ENCODE data around the gene OSCP1.

The OSCP1 gene

GRCh38 chr1:36382231-36382630 lies 68.0 kb downstream of the OSCP1 start:
- no peak overlapping the region for H3K9ac ChIP-seq (ENCODE audit: insufficient read length, low read depth)
- TF ChIP-seq SUZ12 (IDR thresholded peaks at IDR 0.05; ENCODE audit: extremely low read depth, insufficient read depth, insufficient read length) (no peak), ZNF274 (IDR thresholded peaks at IDR 0.05; ENCODE audit: low read depth, low read length) (no peak), YY1 (IDR thresholded peaks at IDR 0.05; ENCODE audit: insufficient read depth, insufficient read length) (no peak)
- H3K9me3 ChIP-seq (ENCODE audit: insufficient read depth, low read length): no peaks in the 10 kb centered on the region
- no peak overlapping the region for H3K4me3 ChIP-seq (ENCODE audit: insufficient read length, low read depth)
- peaks cover 27% of the 10 kb centered on the region for H3K36me3 ChIP-seq (ENCODE audit: insufficient read depth, insufficient read length, low read length)
- no peak for DNase-seq (ENCODE audit: low read depth, low spot score)
- peaks cover 17% of the 10 kb centered on the region for H3K4me1 ChIP-seq (ENCODE audit: insufficient read depth, insufficient read length)
- H3K27me3 ChIP-seq (ENCODE audit: insufficient read depth, insufficient read length): no peaks in the 10 kb centered on the region

- Histone ChIP-seq H3K4me1 (ENCODE audit: insufficient read depth, insufficient read length) (peaks cover 10% of the 10 kb centered on the region), H3K36me3 (ENCODE audit: insufficient read depth, insufficient read length, low read length) (peaks cover 28% of the 10 kb centered on the region)
These were observed 68.8 kb downstream of the OSCP1 start for GRCh38 chr1:36381405-36381804.

GRCh38 chr1:36380782-36381181 lies 69.5 kb downstream of the OSCP1 start:
- no peak for DNase-seq (ENCODE audit: low read depth, low spot score)
- Histone ChIP-seq H3K27me3 (ENCODE audit: insufficient read depth, insufficient read length) (no peaks in the 10 kb centered on the region), H3K4me3 (ENCODE audit: insufficient read length, low read depth) (no peak overlapping the region), H3K9ac (ENCODE audit: insufficient read length, low read depth) (no peak overlapping the region), H3K36me3 (ENCODE audit: insufficient read depth, insufficient read length, low read length) (peaks cover 33% of the 10 kb centered on the region), H3K9me3 (ENCODE audit: insufficient read depth, low read length) (no peaks in the 10 kb centered on the region), H3K4me1 (ENCODE audit: insufficient read depth, insufficient read length) (peaks cover 10% of the 10 kb centered on the region)
- TF ChIP-seq ZNF274 (IDR thresholded peaks at IDR 0.05; ENCODE audit: low read depth, low read length) (no peak), SUZ12 (IDR thresholded peaks at IDR 0.05; ENCODE audit: extremely low read depth, insufficient read depth, insufficient read length) (no peak), YY1 (IDR thresholded peaks at IDR 0.05; ENCODE audit: insufficient read depth, insufficient read length) (no peak)

More at GRCh38 chr1:36381405-36381804, 68.8 kb downstream of the OSCP1 start:
- no peak overlapping the region for H3K9ac ChIP-seq (ENCODE audit: insufficient read length, low read depth)
- no peaks in the 10 kb centered on the region for H3K9me3 ChIP-seq (ENCODE audit: insufficient read depth, low read length)
- H3K27me3 ChIP-seq (ENCODE audit: insufficient read depth, insufficient read length): no peaks in the 10 kb centered on the region
- no peak overlapping the region for H3K4me3 ChIP-seq (ENCODE audit: insufficient read length, low read depth)
- no peak for TF ChIP-seq ZNF274 (IDR thresholded peaks at IDR 0.05; ENCODE audit: low read depth, low read length)
- TF ChIP-seq YY1 (IDR thresholded peaks at IDR 0.05; ENCODE audit: insufficient read depth, insufficient read length): no peak
- TF ChIP-seq SUZ12 (IDR thresholded peaks at IDR 0.05; ENCODE audit: extremely low read depth, insufficient read depth, insufficient read length): no peak
- no peak for DNase-seq (ENCODE audit: low read depth, low spot score)

GRCh38 chr1:36380143-36380619 lies 70.1 kb downstream of the OSCP1 start:
- peaks cover 33% of the 10 kb centered on the region for H3K36me3 ChIP-seq (ENCODE audit: insufficient read depth, insufficient read length, low read length)
- H3K4me3 ChIP-seq (ENCODE audit: insufficient read length, low read depth): no peak overlapping the region

GRCh38 chr1:36377791-36378492 lies 72.3 kb downstream of the OSCP1 start:
- no peak overlapping the region for H3K4me3 ChIP-seq (ENCODE audit: insufficient read length, low read depth)
- no peaks in the 10 kb centered on the region for H3K9me3 ChIP-seq (ENCODE audit: insufficient read depth, low read length)
- no peak for DNase-seq (ENCODE audit: low read depth, low spot score)
- no peaks in the 10 kb centered on the region for H3K27me3 ChIP-seq (ENCODE audit: insufficient read depth, insufficient read length)
- H3K36me3 ChIP-seq (ENCODE audit: insufficient read depth, insufficient read length, low read length): peaks cover 40% of the 10 kb centered on the region
- TF ChIP-seq ZNF274 (IDR thresholded peaks at IDR 0.05; ENCODE audit: low read depth, low read length): no peak
- TF ChIP-seq SUZ12 (IDR thresholded peaks at IDR 0.05; ENCODE audit: extremely low read depth, insufficient read depth, insufficient read length): no peak
- TF ChIP-seq YY1 (IDR thresholded peaks at IDR 0.05; ENCODE audit: insufficient read depth, insufficient read length): no peak
- peaks cover 26% of the 10 kb centered on the region for H3K4me1 ChIP-seq (ENCODE audit: insufficient read depth, insufficient read length)
- H3K9ac ChIP-seq (ENCODE audit: insufficient read length, low read depth): no peak overlapping the region

More at GRCh38 chr1:36380143-36380619, 70.1 kb downstream of the OSCP1 start:
- Histone ChIP-seq H3K4me1 (ENCODE audit: insufficient read depth, insufficient read length) (peaks cover 10% of the 10 kb centered on the region), H3K9me3 (ENCODE audit: insufficient read depth, low read length) (no peaks in the 10 kb centered on the region), H3K27me3 (ENCODE audit: insufficient read depth, insufficient read length) (no peaks in the 10 kb centered on the region), H3K9ac (ENCODE audit: insufficient read length, low read depth) (no peak overlapping the region)
- no peak for TF ChIP-seq SUZ12 (IDR thresholded peaks at IDR 0.05; ENCODE audit: extremely low read depth, insufficient read depth, insufficient read length)
- no peak for TF ChIP-seq ZNF274 (IDR thresholded peaks at IDR 0.05; ENCODE audit: low read depth, low read length)
- no peak for TF ChIP-seq YY1 (IDR thresholded peaks at IDR 0.05; ENCODE audit: insufficient read depth, insufficient read length)
- no peak for DNase-seq (ENCODE audit: low read depth, low spot score)

- H3K4me1 ChIP-seq (ENCODE audit: insufficient read depth, insufficient read length): peaks cover 34% of the 10 kb centered on the region
- TF ChIP-seq ZNF274 (IDR thresholded peaks at IDR 0.05; ENCODE audit: low read depth, low read length) (no peak), YY1 (IDR thresholded peaks at IDR 0.05; ENCODE audit: insufficient read depth, insufficient read length) (no peak), SUZ12 (IDR thresholded peaks at IDR 0.05; ENCODE audit: extremely low read depth, insufficient read depth, insufficient read length) (no peak)
- H3K9ac ChIP-seq (ENCODE audit: insufficient read length, low read depth): peak overlapping the region; percentile 52
These were observed 77.6 kb downstream of the OSCP1 start for GRCh38 chr1:36372617-36373016.

GRCh38 chr1:36369061-36369861 lies 81.0 kb downstream of the OSCP1 start:
- Histone ChIP-seq H3K4me1 (ENCODE audit: insufficient read depth, insufficient read length) (peaks cover 31% of the 10 kb centered on the region), H3K27me3 (ENCODE audit: insufficient read depth, insufficient read length) (no peaks in the 10 kb centered on the region), H3K9me3 (ENCODE audit: insufficient read depth, low read length) (no peaks in the 10 kb centered on the region), H3K9ac (ENCODE audit: insufficient read length, low read depth) (no peak overlapping the region), H3K4me3 (ENCODE audit: insufficient read length, low read depth) (no peak overlapping the region), H3K36me3 (ENCODE audit: insufficient read depth, insufficient read length, low read length) (peaks cover 57% of the 10 kb centered on the region)
- DNase-seq (ENCODE audit: low read depth, low spot score): no peak
- no peak for TF ChIP-seq ZNF274 (IDR thresholded peaks at IDR 0.05; ENCODE audit: low read depth, low read length)
- TF ChIP-seq YY1 (IDR thresholded peaks at IDR 0.05; ENCODE audit: insufficient read depth, insufficient read length): no peak
- no peak for TF ChIP-seq SUZ12 (IDR thresholded peaks at IDR 0.05; ENCODE audit: extremely low read depth, insufficient read depth, insufficient read length)

More at GRCh38 chr1:36372617-36373016, 77.6 kb downstream of the OSCP1 start:
- Histone ChIP-seq H3K27me3 (ENCODE audit: insufficient read depth, insufficient read length) (no peaks in the 10 kb centered on the region), H3K36me3 (ENCODE audit: insufficient read depth, insufficient read length, low read length) (peaks cover 47% of the 10 kb centered on the region), H3K4me3 (ENCODE audit: insufficient read length, low read depth) (no peak overlapping the region), H3K9me3 (ENCODE audit: insufficient read depth, low read length) (no peaks in the 10 kb centered on the region)
- DNase-seq (ENCODE audit: low read depth, low spot score): no peak

All from NT2/D1 (cell line).